ENCODE data around the gene SPRR2B.

DNA sequence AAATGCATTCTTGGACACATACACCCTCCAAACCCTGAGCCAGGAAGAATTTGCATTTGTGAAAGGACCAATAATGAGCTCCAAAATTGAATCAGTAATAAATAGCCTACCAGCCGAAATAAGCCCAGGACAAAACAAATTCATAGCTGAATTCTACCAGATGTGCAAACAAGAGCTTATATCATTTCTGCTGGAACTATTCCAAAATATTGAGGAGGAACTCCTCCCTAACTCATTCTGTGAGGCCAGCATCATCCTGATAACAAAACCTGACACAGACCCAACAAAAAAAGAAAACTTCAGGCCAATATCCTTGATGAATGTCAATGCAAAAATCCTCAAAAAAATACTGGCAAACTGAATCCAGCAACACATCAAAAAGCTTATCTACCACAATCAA, 16.2 kb upstream of the SPRR2B start:
- TF ChIP-seq, protein P1, sequence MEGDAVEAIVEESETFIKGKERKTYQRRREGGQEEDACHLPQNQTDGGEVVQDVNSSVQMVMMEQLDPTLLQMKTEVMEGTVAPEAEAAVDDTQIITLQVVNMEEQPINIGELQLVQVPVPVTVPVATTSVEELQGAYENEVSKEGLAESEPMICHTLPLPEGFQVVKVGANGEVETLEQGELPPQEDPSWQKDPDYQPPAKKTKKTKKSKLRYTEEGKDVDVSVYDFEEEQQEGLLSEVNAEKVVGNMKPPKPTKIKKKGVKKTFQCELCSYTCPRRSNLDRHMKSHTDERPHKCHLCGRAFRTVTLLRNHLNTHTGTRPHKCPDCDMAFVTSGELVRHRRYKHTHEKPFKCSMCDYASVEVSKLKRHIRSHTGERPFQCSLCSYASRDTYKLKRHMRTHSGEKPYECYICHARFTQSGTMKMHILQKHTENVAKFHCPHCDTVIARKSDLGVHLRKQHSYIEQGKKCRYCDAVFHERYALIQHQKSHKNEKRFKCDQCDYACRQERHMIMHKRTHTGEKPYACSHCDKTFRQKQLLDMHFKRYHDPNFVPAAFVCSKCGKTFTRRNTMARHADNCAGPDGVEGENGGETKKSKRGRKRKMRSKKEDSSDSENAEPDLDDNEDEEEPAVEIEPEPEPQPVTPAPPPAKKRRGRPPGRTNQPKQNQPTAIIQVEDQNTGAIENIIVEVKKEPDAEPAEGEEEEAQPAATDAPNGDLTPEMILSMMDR (IDR thresholded peaks at IDR 0.05) = no peak
- no peak for TF ChIP-seq POLR2A (IDR thresholded peaks at IDR 0.05)

Measured in Peyer's patch (tissue), 4 donors.